ENCODE results near the gene DMRTC1.
"Not testable (repeated sequence)": the region's sequence is repeated elsewhere in the genome, so short reads cannot be mapped to it uniquely, and the experiment has no call there.

DNA sequence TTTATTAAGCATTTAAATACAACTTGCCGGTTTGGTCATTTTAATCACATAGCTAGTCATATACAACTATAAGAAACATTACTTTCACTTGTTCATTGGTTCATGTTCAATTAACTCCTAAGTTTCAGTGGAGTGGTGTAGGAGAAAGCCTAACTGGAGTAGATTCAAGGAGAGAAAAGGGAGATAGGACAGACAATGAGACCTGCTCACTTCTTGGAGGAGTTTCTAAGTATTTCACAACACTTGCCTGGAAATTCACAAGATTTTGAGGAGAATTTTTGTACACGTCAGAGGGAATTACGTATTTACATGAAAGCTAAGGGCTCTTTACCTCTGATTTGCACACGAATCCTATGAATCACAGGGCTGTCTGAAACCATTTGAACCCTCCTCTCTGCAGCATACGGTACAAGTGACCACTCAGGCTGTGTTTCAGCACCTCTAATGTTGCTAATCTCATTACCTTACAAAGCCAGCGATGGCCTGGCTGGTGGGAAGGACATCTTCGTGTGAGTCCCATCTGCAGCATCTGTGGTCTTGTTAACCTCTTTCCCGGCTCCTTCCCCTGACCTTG, 6.7 kb downstream of the DMRTC1 start:
- TF ChIP-seq, protein P1, sequence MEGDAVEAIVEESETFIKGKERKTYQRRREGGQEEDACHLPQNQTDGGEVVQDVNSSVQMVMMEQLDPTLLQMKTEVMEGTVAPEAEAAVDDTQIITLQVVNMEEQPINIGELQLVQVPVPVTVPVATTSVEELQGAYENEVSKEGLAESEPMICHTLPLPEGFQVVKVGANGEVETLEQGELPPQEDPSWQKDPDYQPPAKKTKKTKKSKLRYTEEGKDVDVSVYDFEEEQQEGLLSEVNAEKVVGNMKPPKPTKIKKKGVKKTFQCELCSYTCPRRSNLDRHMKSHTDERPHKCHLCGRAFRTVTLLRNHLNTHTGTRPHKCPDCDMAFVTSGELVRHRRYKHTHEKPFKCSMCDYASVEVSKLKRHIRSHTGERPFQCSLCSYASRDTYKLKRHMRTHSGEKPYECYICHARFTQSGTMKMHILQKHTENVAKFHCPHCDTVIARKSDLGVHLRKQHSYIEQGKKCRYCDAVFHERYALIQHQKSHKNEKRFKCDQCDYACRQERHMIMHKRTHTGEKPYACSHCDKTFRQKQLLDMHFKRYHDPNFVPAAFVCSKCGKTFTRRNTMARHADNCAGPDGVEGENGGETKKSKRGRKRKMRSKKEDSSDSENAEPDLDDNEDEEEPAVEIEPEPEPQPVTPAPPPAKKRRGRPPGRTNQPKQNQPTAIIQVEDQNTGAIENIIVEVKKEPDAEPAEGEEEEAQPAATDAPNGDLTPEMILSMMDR (IDR thresholded peaks at IDR 0.05): not testable (repeated sequence)
- not testable (repeated sequence) for TF ChIP-seq POLR2A (IDR thresholded peaks at IDR 0.05)

All from right lobe of liver (tissue), 4 donors.